Right atrium auricular region (tissue), 2 donors: ENCODE measurements around the gene ANAPC10. TPM values are rescaled to one million over a fixed set of nuclear protein-coding genes. Genes with fewer than 3 reads are reported as not detected.
"Not testable (repeated sequence)": the region's sequence is repeated elsewhere in the genome, so short reads cannot be mapped to it uniquely, and the experiment has no call there.

ENCODE experiments used
- DNase-seq: peaks from one replicate; pipeline ENCODE4 v3.0.0-alpha.2; 2019; ENCODE audit warnings: low spot score
- H3K27ac ChIP-seq, 2 donors: fragments of 200-600 bp; sonication (generic); 1 replicate in 1 of 2; 2 replicates in 1 of 2; pipeline ENCODE4 v1.5.1; 2016 to 2019
- H3K27me3 ChIP-seq, 2 donors: fragments of 200-600 bp; sonication (generic); one replicate each; pipeline versions ENCODE4 v1.5.1 to v1.6.0; 2017 to 2019
- H3K36me3 ChIP-seq: fragments of 200-600 bp; sonication (generic); one replicate; pipeline ENCODE4 v1.5.1; 2016
- H3K4me1 ChIP-seq, 2 donors: fragments of 200-600 bp; sonication (generic); one replicate each; pipeline versions ENCODE4 v1.5.1 to v1.6.0; 2017 to 2019
- H3K4me3 ChIP-seq, 2 donors: fragments of 200-600 bp; sonication (generic); 1 replicate in 1 of 2; 2 replicates in 1 of 2; pipeline ENCODE4 v1.5.1; 2017 to 2019; ENCODE audit warnings: mild to moderate bottlenecking in 1 of 2, moderate library complexity in 1 of 2
- H3K9me3 ChIP-seq, 2 donors: fragments of 200-600 bp; sonication (generic); one replicate each; pipeline ENCODE4 v1.5.1; 2019
- total RNA-seq, 2 donors: library from RNA; depleted of rRNA; stranded (reverse); fragments of >200 nt; gene quantifications; one replicate each; pipeline ENCODE4 v1.1.0, GENCODE V29; 2016
- TF ChIP-seq, protein P1 (sequence below), 2 donors: fragments of 200-600 bp; sonication (generic); IDR thresholded peaks; one replicate each; pipeline ENCODE4 v1.5.1; 2019; ENCODE audit warnings: antibody characterized with exemption in 2 of 2

Gene ANAPC10
- 10 to 100 TPM; 15.4 to 20.3 TPM for total RNA-seq

DNA sequence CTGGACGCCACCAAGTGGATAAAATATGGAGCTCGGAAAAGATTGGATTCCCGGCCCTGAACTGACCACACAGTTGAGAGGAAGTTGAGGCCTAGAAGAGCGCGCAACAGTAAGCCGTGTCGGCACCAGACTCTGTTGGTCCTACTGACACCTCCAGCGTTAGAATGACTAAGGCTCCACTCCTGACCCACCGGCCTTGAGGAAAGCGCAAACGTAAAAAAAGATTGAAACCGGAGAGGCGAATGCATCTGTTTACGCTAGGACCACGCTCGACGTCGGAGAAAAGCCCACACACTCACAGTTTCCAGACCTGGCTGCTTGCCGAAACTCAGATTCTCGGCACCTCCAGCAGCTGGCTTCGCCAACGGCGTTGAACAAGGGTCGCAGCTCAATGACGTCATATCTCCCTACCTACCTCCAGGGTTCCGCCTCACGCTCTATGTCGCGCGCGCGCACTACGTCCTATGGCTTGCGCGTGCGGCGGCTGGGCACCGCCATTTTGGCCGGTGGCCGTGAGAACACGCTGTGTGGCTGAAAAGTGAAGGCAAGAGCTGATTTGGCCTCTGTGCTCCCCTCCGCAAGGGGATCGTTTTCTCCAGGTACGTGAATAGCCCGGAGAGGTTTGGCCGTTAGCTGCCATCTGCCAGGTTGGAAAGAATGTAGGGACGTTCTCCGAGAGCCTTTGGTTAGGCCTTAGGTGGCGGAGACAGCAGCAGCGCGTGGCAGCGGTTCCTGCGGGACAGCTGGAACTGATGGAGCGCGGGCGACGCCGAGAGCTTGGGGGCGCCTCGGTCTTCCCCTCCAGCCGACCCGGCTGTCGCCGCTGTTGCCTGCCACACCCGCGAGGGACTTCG lies at the start of gene ANAPC10, which contains the start of gene ABCE1:
Gene ANAPC10, minus strand, starts transcription at position 376 of the 854 bp plus-strand sequence. CDS start 2,097 bp downstream, outside the sequence.
Gene ABCE1, plus strand, starts transcription at position 491 of the 854 bp plus-strand sequence. CDS start 6,102 bp downstream, outside the sequence.
- peaks cover 22% of the 10 kb centered on the region for H3K36me3 ChIP-seq
- H3K27me3 ChIP-seq: no peaks in the 10 kb centered on the region
- peak within 1 kb of the TSS; percentile 88 to 89 for H3K27ac ChIP-seq
- peaks cover 0 to 9% of the 10 kb centered on the region in 2 donors for H3K9me3 ChIP-seq
- TF ChIP-seq, protein P1, sequence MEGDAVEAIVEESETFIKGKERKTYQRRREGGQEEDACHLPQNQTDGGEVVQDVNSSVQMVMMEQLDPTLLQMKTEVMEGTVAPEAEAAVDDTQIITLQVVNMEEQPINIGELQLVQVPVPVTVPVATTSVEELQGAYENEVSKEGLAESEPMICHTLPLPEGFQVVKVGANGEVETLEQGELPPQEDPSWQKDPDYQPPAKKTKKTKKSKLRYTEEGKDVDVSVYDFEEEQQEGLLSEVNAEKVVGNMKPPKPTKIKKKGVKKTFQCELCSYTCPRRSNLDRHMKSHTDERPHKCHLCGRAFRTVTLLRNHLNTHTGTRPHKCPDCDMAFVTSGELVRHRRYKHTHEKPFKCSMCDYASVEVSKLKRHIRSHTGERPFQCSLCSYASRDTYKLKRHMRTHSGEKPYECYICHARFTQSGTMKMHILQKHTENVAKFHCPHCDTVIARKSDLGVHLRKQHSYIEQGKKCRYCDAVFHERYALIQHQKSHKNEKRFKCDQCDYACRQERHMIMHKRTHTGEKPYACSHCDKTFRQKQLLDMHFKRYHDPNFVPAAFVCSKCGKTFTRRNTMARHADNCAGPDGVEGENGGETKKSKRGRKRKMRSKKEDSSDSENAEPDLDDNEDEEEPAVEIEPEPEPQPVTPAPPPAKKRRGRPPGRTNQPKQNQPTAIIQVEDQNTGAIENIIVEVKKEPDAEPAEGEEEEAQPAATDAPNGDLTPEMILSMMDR (IDR thresholded peaks at IDR 0.05): peak in 1 of 2 donors; percentile 58
- H3K4me1 ChIP-seq: peaks cover 0 to 24% of the 10 kb centered on the region in 2 donors
- DNase-seq: peak; percentile 96
- H3K4me3 ChIP-seq: peak within 1 kb of the TSS; percentile 58 to 73

DNA sequence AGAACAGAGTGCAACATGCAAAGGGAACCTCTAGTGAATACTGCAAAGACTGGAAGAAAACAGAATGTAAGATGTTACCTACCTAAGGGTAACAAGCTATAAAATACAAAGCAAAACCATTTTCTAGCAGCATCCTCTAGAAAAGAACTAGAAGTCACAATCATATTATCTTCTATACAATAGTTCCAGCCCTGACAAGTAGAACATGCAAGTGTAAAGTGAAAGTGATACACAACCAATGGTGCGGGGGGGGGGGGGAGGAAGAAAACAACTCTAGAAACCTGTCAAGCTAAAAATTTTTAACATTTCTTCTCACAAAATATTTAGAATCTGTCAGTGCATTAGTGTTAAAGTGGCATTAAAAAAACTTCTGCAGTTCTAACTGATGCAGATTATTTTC lies 38.2 kb upstream of the ANAPC10 start:
- not testable (repeated sequence) for DNase-seq, H3K9me3 ChIP-seq, H3K27me3 ChIP-seq, H3K4me3 ChIP-seq, H3K27ac ChIP-seq, H3K4me1 ChIP-seq
- H3K36me3 ChIP-seq: peaks cover 40% of the 10 kb centered on the region

GRCh38 chr4:145132511-145133098 lies 34.6 kb upstream of the ANAPC10 start:
- no peaks in the 10 kb centered on the region for H3K4me1 ChIP-seq
- no peaks in the 10 kb centered on the region for H3K27me3 ChIP-seq
- no peaks in the 10 kb centered on the region for H3K9me3 ChIP-seq
- no peak for DNase-seq
- H3K4me3 ChIP-seq: no peak overlapping the region
- H3K36me3 ChIP-seq: peaks cover 14% of the 10 kb centered on the region
- TF ChIP-seq, protein P1 (IDR thresholded peaks at IDR 0.05): no peak
- no peak overlapping the region for H3K27ac ChIP-seq

DNA sequence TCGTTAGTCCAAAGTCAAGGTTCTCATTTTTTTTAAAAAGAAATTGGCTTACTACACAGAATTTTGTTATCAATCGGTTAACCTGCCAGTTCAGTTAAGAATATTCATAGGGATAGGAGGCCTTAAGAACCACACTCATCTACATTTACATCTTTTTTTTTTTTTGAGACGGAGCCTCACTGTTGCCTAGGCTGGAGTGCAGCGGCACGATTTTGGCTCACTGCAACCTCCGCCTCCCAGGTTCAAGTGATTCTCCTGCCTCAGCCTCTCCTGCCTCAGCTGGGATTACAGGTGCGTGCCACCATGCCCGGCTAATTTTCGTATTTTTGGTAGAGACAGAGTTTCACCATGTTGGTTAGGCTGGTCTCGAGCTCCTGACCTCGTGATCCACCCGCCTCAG lies 33.9 kb upstream of the ANAPC10 start:
- Histone ChIP-seq H3K27ac (no peak overlapping the region), H3K36me3 (peaks cover 17% of the 10 kb centered on the region), H3K4me3 (no peak overlapping the region), H3K9me3 (no peaks in the 10 kb centered on the region), H3K4me1 (no peaks in the 10 kb centered on the region), H3K27me3 (no peaks in the 10 kb centered on the region)
- TF ChIP-seq, protein P1 (IDR thresholded peaks at IDR 0.05): no peak
- no peak for DNase-seq

- peaks cover 26% of the 10 kb centered on the region for H3K36me3 ChIP-seq
- no peaks in the 10 kb centered on the region for H3K9me3 ChIP-seq
- H3K27me3 ChIP-seq: no peaks in the 10 kb centered on the region
- no peak overlapping the region for H3K4me3 ChIP-seq
- H3K4me1 ChIP-seq: no peaks in the 10 kb centered on the region
- no peak for DNase-seq
- H3K27ac ChIP-seq: no peak overlapping the region
- TF ChIP-seq, protein P1 (IDR thresholded peaks at IDR 0.05): no peak
Measured at GRCh38 chr4:145130788-145131399, 32.9 kb upstream of the ANAPC10 start.

- Histone ChIP-seq H3K9me3 (no peaks in the 10 kb centered on the region), H3K27ac (no peak overlapping the region), H3K27me3 (no peaks in the 10 kb centered on the region), H3K36me3 (peaks cover 34% of the 10 kb centered on the region), H3K4me3 (no peak overlapping the region), H3K4me1 (no peaks in the 10 kb centered on the region)
- no peak for DNase-seq
- TF ChIP-seq, protein P1 (IDR thresholded peaks at IDR 0.05): no peak
Measured at GRCh38 chr4:145130130-145130529, 32.1 kb upstream of the ANAPC10 start.
